Measurements from ENCODE around the gene TMOD2.
A peak's percentile ranks its signal among the peaks of the same experiment; 100 is the strongest.

The TMOD2 gene

DNA sequence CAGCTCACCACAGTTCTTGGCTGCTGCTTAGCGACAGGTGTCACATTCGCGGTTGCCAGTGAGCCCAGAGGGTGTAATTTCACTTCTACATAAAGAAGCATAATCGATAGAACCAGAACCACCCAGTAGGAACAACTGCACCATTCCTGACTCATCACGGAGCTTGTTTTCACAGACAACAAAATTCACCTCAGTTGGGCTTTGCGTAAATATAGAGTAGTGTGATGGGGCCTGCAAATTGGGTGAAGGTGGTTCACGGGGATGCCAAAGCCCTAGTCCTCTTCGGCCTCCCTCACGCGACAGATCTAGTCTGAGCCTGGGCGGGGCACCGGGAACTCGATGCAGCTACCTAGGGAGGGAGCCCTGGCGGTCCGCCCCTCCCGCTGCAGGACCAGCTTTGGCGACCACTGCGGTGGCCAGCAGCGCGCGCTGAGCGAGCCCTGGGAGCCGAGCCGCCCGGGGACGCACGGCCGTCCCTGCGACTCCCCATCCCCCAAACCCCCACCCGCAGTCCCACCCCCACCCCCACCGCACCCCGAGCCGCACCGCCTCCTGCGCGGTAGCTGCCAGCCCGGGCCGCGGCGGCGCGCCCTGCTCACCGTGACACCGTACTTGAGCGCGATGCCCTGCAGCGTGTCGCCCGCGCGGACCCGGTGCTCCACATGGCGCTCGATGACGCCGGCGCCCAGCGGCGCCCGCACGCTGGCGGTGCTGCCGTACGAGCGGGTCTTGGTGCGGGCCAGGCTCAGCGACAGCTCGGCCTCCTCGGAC, 14.5 kb upstream of the TMOD2 start:
- DNase-seq = peak; percentile 67

DNA sequence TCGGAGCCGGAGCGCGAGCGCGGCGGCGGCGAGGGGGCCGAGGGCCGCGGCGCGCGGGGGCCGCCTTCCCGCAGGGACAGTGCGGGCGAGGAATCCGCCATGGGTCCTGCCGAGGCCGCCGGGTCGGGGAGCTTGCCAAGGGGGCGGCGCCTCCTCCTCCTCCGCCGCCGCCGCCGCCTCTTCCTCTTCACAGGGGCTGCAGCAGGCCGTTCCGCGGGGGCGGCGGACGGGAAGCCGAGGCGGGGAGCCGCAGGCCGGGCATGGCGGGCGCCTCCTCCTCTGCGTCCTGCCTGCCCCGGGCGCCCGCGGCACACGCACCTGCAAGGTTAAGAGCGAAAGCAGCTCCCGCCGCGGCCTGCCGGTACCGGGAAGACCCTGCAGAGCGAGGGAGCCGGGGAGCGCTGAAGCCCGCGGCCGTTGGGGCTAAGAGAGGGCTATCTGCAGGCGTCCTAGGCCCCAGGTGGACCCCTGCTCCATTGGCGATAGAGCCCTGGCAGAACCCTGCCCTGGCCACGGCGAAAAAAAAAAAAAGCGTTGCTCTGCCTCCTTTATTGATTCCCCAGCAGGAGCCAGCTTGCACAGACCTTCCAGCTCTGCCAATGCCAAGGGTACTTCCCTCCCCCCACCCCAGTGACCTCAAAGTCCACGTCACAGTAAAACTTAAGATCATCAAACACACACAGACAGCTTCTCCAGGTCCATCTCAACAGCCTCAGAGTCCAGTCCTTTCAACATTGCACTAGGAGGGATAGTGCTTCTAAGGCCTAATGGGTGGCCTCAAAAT, 13.7 kb upstream of the TMOD2 start, which contains the start of gene LYSMD2:
Gene LYSMD2, minus strand, starts transcription at position 134 of the 784 bp plus-strand sequence. Its CDS starts 33 bp downstream, at position 101.
- DNase-seq = peak; percentile 61

- no peak for DNase-seq
Measured at GRCh38 chr15:51738553-51738952, 12.8 kb upstream of the TMOD2 start.

DNA sequence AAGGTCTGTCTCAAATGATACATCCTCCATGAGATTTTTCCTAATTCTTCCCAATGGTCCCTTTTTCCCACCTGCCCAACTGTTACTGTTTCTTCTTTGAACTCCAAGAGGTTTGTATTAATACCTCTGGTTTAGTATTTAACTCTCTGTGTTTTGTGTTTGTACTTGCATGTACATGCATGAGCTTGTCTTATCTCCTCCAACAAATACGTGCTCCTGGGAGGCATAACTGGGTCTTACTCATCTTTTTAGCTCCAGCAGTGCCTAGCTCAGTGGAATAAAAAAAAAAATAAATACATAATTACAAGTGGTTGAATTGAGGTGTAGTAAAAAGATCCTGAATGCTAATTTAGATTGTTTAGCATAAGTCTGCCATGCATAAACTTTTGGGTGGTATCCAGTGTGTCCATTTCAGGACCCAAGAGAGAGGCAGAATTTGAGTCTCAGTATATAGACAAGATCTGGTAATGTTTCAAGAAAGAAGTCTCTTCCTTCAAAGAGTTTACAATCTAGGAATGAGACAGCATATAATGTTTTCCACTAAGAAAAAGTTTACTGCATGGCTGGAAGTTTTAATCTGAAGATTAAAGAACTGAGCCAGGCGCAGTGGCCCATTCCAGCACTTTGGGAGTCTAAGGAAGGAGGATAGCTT, 12.2 kb upstream of the TMOD2 start:
- no peak for DNase-seq

DNA sequence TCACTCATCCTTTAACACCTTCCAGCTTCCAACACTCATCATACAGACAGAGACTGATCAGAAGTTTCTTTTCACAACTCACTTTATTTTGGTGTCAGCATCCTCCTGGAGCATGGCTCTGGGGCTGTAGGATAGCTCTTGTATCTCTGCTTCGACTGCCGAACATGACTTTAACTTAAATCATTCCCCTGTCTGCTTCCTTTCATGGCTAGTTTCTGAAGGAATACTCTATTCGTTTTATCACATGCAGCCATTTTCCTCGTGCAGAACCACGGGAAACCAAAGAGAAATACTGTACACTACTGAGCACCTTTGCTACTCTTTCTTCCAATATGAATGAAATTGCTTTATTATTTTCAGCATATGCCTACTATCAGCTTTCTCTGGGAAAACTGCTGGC, 2.1 kb upstream of the TMOD2 start:
- DNase-seq = no peak

- no peak for DNase-seq
Measured at GRCh38 chr15:51750186-51750585, 1.2 kb upstream of the TMOD2 start.

- peak; percentile 66 for DNase-seq
Measured at GRCh38 chr15:51751697-51752683, 593 bp downstream of the TMOD2 start.

GRCh38 chr15:51752888-51753287, 1.5 kb downstream of the TMOD2 start:
- DNase-seq = no peak

DNA sequence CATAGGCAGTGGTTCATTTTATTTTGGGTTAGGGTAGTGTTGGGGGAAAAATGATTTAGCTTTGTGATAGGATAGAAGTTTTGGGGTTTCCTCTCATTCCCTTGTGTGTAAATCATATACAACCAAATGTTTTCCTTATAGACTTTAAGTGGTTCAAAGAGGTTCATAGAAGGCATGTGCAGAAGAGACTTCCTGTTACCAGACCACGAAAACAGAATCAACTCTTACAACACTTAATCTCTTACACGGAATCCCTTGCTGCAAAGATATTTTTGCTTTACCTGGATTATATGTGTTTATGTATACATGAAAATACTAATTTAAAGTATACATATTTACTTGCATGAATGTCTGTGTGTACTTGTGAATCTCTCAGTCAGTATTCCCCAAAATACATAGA, 2.9 kb downstream of the TMOD2 start:
- DNase-seq = no peak

GRCh38 chr15:51755790-51756189, 4.4 kb downstream of the TMOD2 start:
- DNase-seq = no peak

DNA sequence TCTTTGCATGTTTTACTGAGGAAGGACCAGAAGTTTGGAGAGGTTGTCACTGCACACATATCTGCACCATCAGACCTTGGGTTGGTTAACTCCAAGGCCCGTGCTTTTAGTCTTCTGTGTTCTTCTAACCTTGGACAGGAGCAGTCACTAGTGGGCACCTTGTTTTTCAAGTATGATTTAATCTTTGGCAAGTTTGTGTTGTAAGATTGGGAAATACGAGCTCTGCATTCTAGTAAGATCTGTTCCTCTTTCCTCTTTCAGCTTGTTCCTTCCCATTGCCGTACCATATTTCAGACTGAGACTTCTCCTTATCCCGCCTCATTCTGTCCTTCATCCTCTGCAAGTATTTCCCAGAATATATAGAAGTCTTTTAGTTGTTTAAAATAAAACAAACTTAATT, 5.1 kb downstream of the TMOD2 start:
- DNase-seq = no peak

- peak; percentile 62 for DNase-seq
Measured at GRCh38 chr15:51757450-51757849, 6.1 kb downstream of the TMOD2 start.

DNA sequence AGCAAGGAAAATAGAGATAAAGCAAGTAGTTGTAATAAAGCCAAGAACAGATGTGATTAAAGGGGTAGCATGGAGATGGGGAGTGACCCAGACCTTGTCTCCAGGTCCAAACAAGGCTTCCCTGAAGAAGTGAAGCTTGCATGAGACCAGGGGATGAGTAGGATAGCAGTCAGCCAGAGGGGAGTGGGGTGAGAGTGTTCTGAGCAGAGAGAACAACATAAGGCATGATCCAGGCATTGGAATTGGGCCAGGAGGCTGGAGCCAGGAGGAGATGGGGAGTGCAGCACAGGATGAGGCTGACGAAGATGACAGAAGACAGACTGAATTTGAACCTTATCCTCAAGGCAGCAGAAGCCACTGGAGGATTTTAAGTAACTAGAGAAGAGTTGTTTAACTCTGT, 7.2 kb downstream of the TMOD2 start:
- peak; percentile 82 for DNase-seq

DNA sequence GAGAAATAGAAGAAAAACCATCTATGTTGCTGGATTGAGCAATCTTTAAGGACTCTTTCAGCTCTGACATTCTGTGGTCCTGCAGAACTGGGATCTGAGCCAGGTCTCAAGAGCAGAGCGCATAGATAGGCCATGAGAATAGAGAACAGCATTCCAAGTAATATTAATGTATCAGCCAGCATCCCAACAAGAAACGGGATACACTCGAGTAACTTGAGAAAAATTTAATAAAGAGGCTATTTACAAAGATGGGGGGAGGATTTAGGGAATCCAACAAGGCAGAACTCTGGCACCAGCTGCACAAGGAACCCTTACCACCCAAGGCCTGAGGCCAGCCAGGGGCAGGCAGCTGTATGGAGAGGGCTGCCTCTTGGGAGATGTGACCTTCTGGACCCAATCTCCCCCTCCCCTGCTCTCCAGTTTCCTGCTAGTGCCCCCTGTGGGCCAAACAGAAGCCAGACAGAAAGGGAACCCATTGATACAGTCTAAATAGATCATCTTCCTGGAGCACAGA, 8.2 kb downstream of the TMOD2 start:
- DNase-seq = peak; percentile 24

DNA sequence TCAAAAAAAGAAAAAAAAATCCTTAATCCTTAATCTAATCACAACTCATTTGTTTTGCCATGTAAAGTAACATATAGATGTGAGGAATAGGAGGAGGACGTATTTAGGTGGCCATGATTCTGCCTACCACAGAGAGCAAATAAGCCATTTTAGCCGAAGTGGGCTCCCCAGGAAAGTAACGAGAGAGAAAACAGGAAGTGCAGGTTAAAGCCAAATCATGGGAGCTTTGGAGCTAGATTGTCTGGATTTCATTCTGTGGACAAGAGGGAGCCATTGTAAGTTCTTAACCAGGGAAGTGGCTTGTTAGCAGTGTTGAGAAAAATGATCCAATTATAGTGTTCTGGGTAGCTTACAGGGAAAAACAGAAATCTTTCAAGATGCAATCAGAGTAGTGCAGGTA, 9.4 kb downstream of the TMOD2 start:
- DNase-seq = no peak

- DNase-seq = no peak
Measured at GRCh38 chr15:51765751-51766150, 14.4 kb downstream of the TMOD2 start.

DNA sequence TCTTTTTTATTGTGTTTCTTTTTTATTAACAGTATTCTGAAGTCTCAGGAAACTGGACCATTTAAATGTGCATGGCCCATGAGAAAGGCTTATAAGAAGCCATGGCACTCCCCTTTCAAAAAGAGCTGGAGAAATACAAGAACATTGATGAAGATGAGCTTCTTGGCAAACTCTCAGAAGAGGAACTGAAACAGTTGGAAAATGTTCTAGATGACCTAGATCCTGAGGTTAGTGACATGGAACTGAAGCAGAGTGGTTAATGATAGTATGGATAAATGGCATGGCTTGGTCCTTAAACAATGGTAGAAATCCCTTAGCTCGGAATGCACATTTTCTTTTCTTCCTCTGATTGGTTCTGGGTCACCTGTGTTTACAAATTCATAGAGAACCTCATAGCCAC, 14.9 kb downstream of the TMOD2 start:
- no peak for DNase-seq

DNA sequence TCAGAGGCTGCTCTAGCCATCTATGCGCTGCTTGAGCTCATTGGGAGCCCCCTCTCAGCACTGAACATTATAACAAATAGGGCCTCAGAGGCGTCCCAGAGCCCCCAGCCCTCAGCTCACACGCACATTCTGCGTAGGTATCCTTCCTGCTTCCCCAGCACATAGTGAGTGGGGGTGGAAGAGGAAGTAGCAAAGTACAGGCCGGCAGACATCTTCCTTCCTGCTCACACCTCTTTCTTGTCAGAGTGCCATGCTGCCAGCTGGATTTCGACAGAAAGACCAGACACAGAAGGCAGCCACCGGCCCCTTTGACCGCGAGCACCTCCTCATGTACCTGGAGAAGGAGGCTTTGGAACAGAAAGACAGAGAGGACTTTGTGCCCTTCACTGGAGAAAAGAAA, 16.6 kb downstream of the TMOD2 start:
- no peak for DNase-seq

GRCh38 chr15:51770902-51771301, 19.5 kb downstream of the TMOD2 start:
- DNase-seq = peak; percentile 81

- DNase-seq = no peak
Measured at GRCh38 chr15:51771773-51772172, 20.4 kb downstream of the TMOD2 start.

DNA sequence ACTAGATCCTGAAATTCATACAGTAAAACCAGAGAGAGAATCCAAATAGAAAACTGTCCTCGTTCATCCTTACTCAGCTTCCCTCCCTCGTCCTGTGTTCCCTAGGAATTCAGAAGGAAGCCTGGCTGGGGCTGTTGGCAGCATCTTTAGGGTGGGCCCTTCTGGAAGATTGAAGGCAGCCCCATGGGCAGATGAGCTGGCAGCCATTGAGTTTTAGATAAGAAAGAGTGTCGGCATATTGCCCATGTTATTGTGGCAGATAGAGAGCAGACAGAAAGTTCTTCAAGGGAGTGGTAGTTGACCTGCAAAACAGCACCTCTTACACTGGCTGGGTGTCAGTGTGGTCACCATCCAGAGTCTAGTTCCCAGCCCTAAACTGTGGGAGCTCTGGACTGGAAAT, 23.5 kb downstream of the TMOD2 start:
- DNase-seq = no peak

All from NCI-H82 (cell line).